ENCODE results near the gene NUMB.
A peak's percentile ranks its signal among the peaks of the same experiment; 100 is the strongest.
"Not testable (repeated sequence)": the region's sequence is repeated elsewhere in the genome, so short reads cannot be mapped to it uniquely, and the experiment has no call there.

Gene NUMB

GRCh38 chr14:73465823-73466532 lies 7.6 kb upstream of the NUMB start:
- no peak for DNase-seq (ENCODE audit: low spot score)

- no peak for DNase-seq (ENCODE audit: low spot score)
These were observed 5.1 kb upstream of the NUMB start for GRCh38 chr14:73463411-73463810.

GRCh38 chr14:73462815-73463214 lies 4.5 kb upstream of the NUMB start:
- no peak for DNase-seq (ENCODE audit: low spot score)

GRCh38 chr14:73462048-73462715 lies 3.8 kb upstream of the NUMB start:
- no peak for DNase-seq (ENCODE audit: low spot score)

GRCh38 chr14:73461478-73462047 lies 3.2 kb upstream of the NUMB start:
- no peak for DNase-seq (ENCODE audit: low spot score)

GRCh38 chr14:73460691-73461127 lies 2.4 kb upstream of the NUMB start:
- no peak for DNase-seq (ENCODE audit: low spot score)

- DNase-seq (ENCODE audit: low spot score) = no peak
These were observed 1.6 kb upstream of the NUMB start for GRCh38 chr14:73459959-73460358.

- DNase-seq (ENCODE audit: low spot score) = no peak
These were observed 493 bp downstream of the NUMB start for GRCh38 chr14:73457924-73458182.

GRCh38 chr14:73457041-73457923 lies 1.1 kb downstream of the NUMB start:
- no peak for DNase-seq (ENCODE audit: low spot score)

GRCh38 chr14:73455294-73455693 lies 3.1 kb downstream of the NUMB start:
- DNase-seq (ENCODE audit: low spot score) = no peak

- DNase-seq (ENCODE audit: low spot score) = no peak
These were observed 5.8 kb downstream of the NUMB start for GRCh38 chr14:73452341-73453186.

GRCh38 chr14:73443758-73444157 lies 14.6 kb downstream of the NUMB start:
- DNase-seq (ENCODE audit: low spot score) = no peak

- no peak for DNase-seq (ENCODE audit: low spot score)
These were observed 17.1 kb downstream of the NUMB start for GRCh38 chr14:73441286-73441685.

GRCh38 chr14:73438993-73439392 lies 19.4 kb downstream of the NUMB start:
- no peak for DNase-seq (ENCODE audit: low spot score)

- no peak for DNase-seq (ENCODE audit: low spot score)
These were observed 21.1 kb downstream of the NUMB start for GRCh38 chr14:73437206-73437605.

GRCh38 chr14:73432124-73432523 lies 26.2 kb downstream of the NUMB start:
- DNase-seq (ENCODE audit: low spot score) = no peak

GRCh38 chr14:73428353-73428824 lies 30.0 kb downstream of the NUMB start:
- DNase-seq (ENCODE audit: low spot score) = no peak

- no peak for DNase-seq (ENCODE audit: low spot score)
These were observed 30.7 kb downstream of the NUMB start for GRCh38 chr14:73427516-73428264.

GRCh38 chr14:73426877-73427276 lies 31.5 kb downstream of the NUMB start:
- peak; percentile 19 for DNase-seq (ENCODE audit: low spot score)

- no peak for DNase-seq (ENCODE audit: low spot score)
These were observed 33.9 kb downstream of the NUMB start for GRCh38 chr14:73424453-73424852.

GRCh38 chr14:73423092-73423491 lies 35.3 kb downstream of the NUMB start:
- DNase-seq (ENCODE audit: low spot score) = not testable (repeated sequence)

All from COLO829 (cell line).